CD14-positive monocyte (primary cell): Measurements from ENCODE around the gene GALNT10. TPM values are rescaled to one million over a fixed set of nuclear protein-coding genes. Genes with fewer than 3 reads are reported as not detected.

Experiments used
- DNase-seq, 3 donors: peaks; one replicate each; pipeline ENCODE4 v3.0.0-alpha.2; 2011 to 2022
- H2AFZ ChIP-seq: 2 replicates; pipeline ENCODE4 v1.6.0; 2012; ENCODE audit warnings: mild to moderate bottlenecking, low read depth, low read length, inconsistent platforms; ENCODE audit not compliant: insufficient read depth, poor library complexity, severe bottlenecking
- H3K27ac ChIP-seq, 2 donors: 1 replicate in 1 of 2; 2 replicates in 1 of 2; pipeline ENCODE4 v1.5.1; 2012 to 2013; ENCODE audit warnings: low read length in 2 of 2, control low read depth in 1 of 2, inconsistent platforms in 1 of 2, low read depth in 1 of 2, mild to moderate bottlenecking in 1 of 2
- H3K27me3 ChIP-seq, 2 donors: one replicate each; pipeline versions ENCODE4 v1.6.0 to v1.6.1; 2011 to 2013; ENCODE audit warnings: low read length in 2 of 2; ENCODE audit not compliant: control insufficient read depth in 2 of 2, insufficient read depth in 2 of 2
- H3K36me3 ChIP-seq, 2 donors: replicated peaks in 1 of 2; 1 replicate in 1 of 2; 2 replicates in 1 of 2; pipeline versions ENCODE4 v1.5.1 to v1.6.1; 2012 to 2013; ENCODE audit warnings: low read length in 2 of 2, control low read depth in 1 of 2, inconsistent platforms in 1 of 2, mild to moderate bottlenecking in 1 of 2; ENCODE audit not compliant: insufficient read depth in 2 of 2, control insufficient read depth in 1 of 2
- H3K4me1 ChIP-seq, 2 donors: 1 replicate in 1 of 2; 2 replicates in 1 of 2; pipeline versions ENCODE4 v1.5.1 to v1.6.1; 2012 to 2013; ENCODE audit warnings: low read length in 2 of 2, control low read depth in 1 of 2, inconsistent platforms in 1 of 2, mild to moderate bottlenecking in 1 of 2, moderate library complexity in 1 of 2; ENCODE audit not compliant: insufficient read depth in 2 of 2, control insufficient read depth in 1 of 2
- H3K4me2 ChIP-seq: replicated peaks from 2 replicates; pipeline ENCODE3; 2012; ENCODE audit warnings: low read length, moderate library complexity, mild to moderate bottlenecking; ENCODE audit not compliant: poor library complexity, severe bottlenecking; ENCODE audit errors: extremely low read depth
- H3K4me3 ChIP-seq, 3 experiments: fragments of 200-600 bp in 1 of 3; sonication (generic) in 1 of 3; replicated peaks in 1 of 3; 1 replicate in 2 of 3; 2 replicates in 1 of 3; pipeline ENCODE4 v1.5.1; 2011 to 2013; ENCODE audit warnings: low read length in 3 of 3, mild to moderate bottlenecking in 3 of 3, control low read depth in 2 of 3, low read depth in 2 of 3, inconsistent platforms in 1 of 3, moderate library complexity in 1 of 3
- H3K79me2 ChIP-seq: 2 replicates; pipeline ENCODE4 v1.6.0; 2012; ENCODE audit warnings: mild to moderate bottlenecking, control low read depth, inconsistent platforms, low read length, moderate library complexity; ENCODE audit not compliant: insufficient read depth
- H3K9ac ChIP-seq: 2 replicates; pipeline ENCODE4 v1.6.0; 2017; ENCODE audit warnings: low read length, mild to moderate bottlenecking; ENCODE audit not compliant: insufficient read depth, poor library complexity, severe bottlenecking
- H3K9me3 ChIP-seq, 2 donors: replicated peaks in 1 of 2; 1 replicate in 1 of 2; 2 replicates in 1 of 2; pipeline versions ENCODE4 v1.5.1 to v1.6.1; 2012 to 2013; ENCODE audit warnings: low read length in 2 of 2, control low read depth in 1 of 2; ENCODE audit not compliant: control insufficient read depth in 1 of 2, insufficient read depth in 1 of 2
- H4K20me1 ChIP-seq: 2 replicates; pipeline ENCODE4 v1.6.0; 2012; ENCODE audit warnings: mild to moderate bottlenecking, low read length, control low read depth, moderate library complexity; ENCODE audit not compliant: insufficient read depth
- H3K27ac Mint-ChIP-seq, 7 donors: one replicate each; pipeline ENCODE4 v1.8.0; 2020; ENCODE audit warnings: mild to moderate bottlenecking in 7 of 7, mixed read lengths in 7 of 7, moderate library complexity in 6 of 7, inconsistent platforms in 2 of 7
- H3K27me3 Mint-ChIP-seq, 3 donors: one replicate each; pipeline ENCODE4 v1.8.0; 2021 to 2022; ENCODE audit warnings: low read depth in 3 of 3, mild to moderate bottlenecking in 3 of 3, mixed read lengths in 3 of 3, moderate library complexity in 3 of 3, inconsistent platforms in 1 of 3
- H3K36me3 Mint-ChIP-seq, 2 donors: one replicate each; pipeline ENCODE4 v1.8.0; 2020; ENCODE audit warnings: mixed read lengths in 2 of 2, inconsistent platforms in 1 of 2, mild to moderate bottlenecking in 1 of 2
- H3K4me1 Mint-ChIP-seq: one replicate; pipeline ENCODE4 v1.8.0; 2020; ENCODE audit warnings: mild to moderate bottlenecking, mixed read lengths
- H3K4me3 Mint-ChIP-seq, 2 donors: one replicate each; pipeline ENCODE4 v1.8.0; 2020; ENCODE audit warnings: mild to moderate bottlenecking in 2 of 2, mixed read lengths in 2 of 2, moderate library complexity in 1 of 2
- H3K9me3 Mint-ChIP-seq, 7 donors: one replicate each; pipeline ENCODE4 v1.8.0; 2020 to 2022; ENCODE audit warnings: mixed read lengths in 7 of 7, mild to moderate bottlenecking in 6 of 7, moderate library complexity in 6 of 7, inconsistent platforms in 2 of 7
- CTCF ChIP-seq: fragments of 200-600 bp; IDR thresholded peaks from one replicate; pipeline ENCODE4 v1.8.0; 2022; ENCODE audit warnings: antibody characterized with exemption, mild to moderate bottlenecking
- WGBS: methylation state at CpG from one replicate; pipeline ENCODE4 v1.1.5; 2013; ENCODE audit warnings: missing lambda C conversion rate; ENCODE audit not compliant: insufficient coverage; 5-methylcytosine and 5-hydroxymethylcytosine counted together
- intact Hi-C, 2 donors: fragments of 100-400 bp; cut with micrococcal nuclease; formaldehyde crosslinking; loops; one replicate each; pipeline versions ENCODE4 v1.15.0 to v1.15.1; 2023
- polyA plus RNA-seq, 3 donors: library from polyadenylated mRNA; depleted of rRNA in 1 of 3; unstranded in 2 of 3; stranded (reverse) in 1 of 3; fragments of 300-500 nt in 2 of 3; fragments of >200 nt in 1 of 3; fragmentation: Illumina TruSeq in 2 of 3; gene quantifications; 1 replicate in 2 of 3; 2 replicates in 1 of 3; pipeline ENCODE4 v1.2.3, GENCODE V29; 2012 to 2021

GALNT10 gene
- polyA plus RNA-seq, 3 donors = 6.2 to 11.6 (median 7.3) TPM

- peaks cover 1 to 5% (median 3%) of the 10 kb centered on the region in 3 donors for H3K27me3 Mint-ChIP-seq
- Histone ChIP-seq H4K20me1 (no peaks in the 10 kb centered on the region), H3K4me1 (peaks cover 8% of the 10 kb centered on the region in 2 donors), H3K36me3 (peaks cover 0 to 4% of the 10 kb centered on the region in 2 donors), H2AFZ (no peak overlapping the region), H3K9ac (no peak overlapping the region), H3K27me3 (peaks cover 0 to 2% of the 10 kb centered on the region in 2 donors), H3K27ac (no peak overlapping the region), H3K4me2 (no peak overlapping the region), H3K4me3 (no peak overlapping the region), H3K79me2 (no peaks in the 10 kb centered on the region), H3K9me3 (no peaks in the 10 kb centered on the region)
- no peak overlapping the region for H3K4me3 Mint-ChIP-seq
- peaks cover 10% of the 10 kb centered on the region for H3K4me1 Mint-ChIP-seq
- peaks cover 13 to 21% of the 10 kb centered on the region in 2 donors for H3K36me3 Mint-ChIP-seq
- H3K9me3 Mint-ChIP-seq = no peaks in the 10 kb centered on the region
- 92% methylated on average over 2 of the region's 3 CpGs for WGBS
- no peak overlapping the region for H3K27ac Mint-ChIP-seq
- no peak for DNase-seq
- TF ChIP-seq CTCF = no peak
- intact Hi-C loops = loop anchor here (5.0 to 10.0 kb wide), 2 partner anchors 328 to 426 kb away; no protein-coding TSS in a partner anchor
Observed at GRCh38 chr5:154400678-154401077, 210.1 kb downstream of the GALNT10 start.

DNA sequence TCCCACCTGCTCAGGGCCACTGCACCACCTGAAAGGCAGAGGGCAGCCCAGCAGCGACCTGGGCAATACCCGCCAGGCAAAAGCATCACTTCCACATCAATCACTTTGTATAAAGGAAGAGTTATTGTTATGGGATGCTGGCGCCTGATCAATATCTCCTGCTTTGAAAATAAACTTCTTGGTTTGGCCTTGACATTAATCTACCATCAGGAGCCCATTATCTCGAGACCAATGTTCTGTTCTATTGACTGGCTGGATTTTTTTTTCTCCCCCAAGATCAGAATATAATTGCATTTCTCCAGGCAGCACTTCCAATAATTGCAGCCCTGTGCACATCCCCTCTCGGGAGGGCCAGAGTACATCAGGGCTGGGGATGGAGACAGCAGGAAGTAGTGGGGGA, 210.8 kb downstream of the GALNT10 start:
- peaks cover 8% of the 10 kb centered on the region for H3K4me1 Mint-ChIP-seq
- intact Hi-C loops = loop anchor here (5.0 to 10.0 kb wide), 2 partner anchors 329 to 427 kb away; no protein-coding TSS in a partner anchor
- Histone ChIP-seq H3K4me2 (no peak overlapping the region), H3K4me1 (peaks cover 8% of the 10 kb centered on the region in 2 donors), H4K20me1 (no peaks in the 10 kb centered on the region), H3K27ac (no peak overlapping the region), H3K36me3 (peaks cover 0 to 4% of the 10 kb centered on the region in 2 donors), H3K9me3 (no peaks in the 10 kb centered on the region), H3K79me2 (no peaks in the 10 kb centered on the region), H3K9ac (no peak overlapping the region), H3K4me3 (no peak overlapping the region), H2AFZ (no peak overlapping the region), H3K27me3 (peaks cover 0 to 2% of the 10 kb centered on the region in 2 donors)
- H3K27ac Mint-ChIP-seq = no peak overlapping the region
- WGBS = 100% methylated on average over 1 of the region's 5 CpGs
- no peak overlapping the region for H3K4me3 Mint-ChIP-seq
- H3K36me3 Mint-ChIP-seq = peaks cover 10 to 20% of the 10 kb centered on the region in 2 donors
- H3K9me3 Mint-ChIP-seq = no peaks in the 10 kb centered on the region
- peaks cover 1 to 5% (median 3%) of the 10 kb centered on the region in 3 donors for H3K27me3 Mint-ChIP-seq
- no peak for DNase-seq
- no peak for TF ChIP-seq CTCF
